Measurements from ENCODE around the gene TRIB2. TPM values are rescaled to one million over a fixed set of nuclear protein-coding genes. Genes with fewer than 3 reads are reported as not detected.

Gene TRIB2
- total and polyA plus RNA-seq, 2 of the 4 experiments (the other 2 are of a cell fraction): 12.0 to 12.7 TPM

- no peaks in the 10 kb centered on the region for H3K9me3 ChIP-seq (ENCODE audit: control insufficient read depth, insufficient read depth, low read length)
- no peak overlapping the region for H3K4me2 ChIP-seq (ENCODE audit: low read depth, low read length)
- no peak overlapping the region for H3K23ac ChIP-seq (ENCODE audit: low read depth, low read length)
- H2BK20ac ChIP-seq (ENCODE audit: low read depth, low read length): no peak overlapping the region
- H3K36me3 ChIP-seq (ENCODE audit: control insufficient read depth, insufficient read depth, low read length): peaks cover 76% of the 10 kb centered on the region
- H2BK15ac ChIP-seq (ENCODE audit: low read depth, low read length): no peak overlapping the region
- no peak overlapping the region for H3K18ac ChIP-seq (ENCODE audit: low read depth, low read length)
- H3K4me3 ChIP-seq (ENCODE audit: insufficient read depth, low read depth, low read length): no peak overlapping the region
- H4K5ac ChIP-seq (ENCODE audit: low read depth, low read length): no peak overlapping the region
- peaks cover 38 to 84% of the 10 kb centered on the region in 2 experiments for H3K79me1 ChIP-seq (ENCODE audit: low read depth in 1 of 2, low read length in 2 of 2)
- POLR2A ChIA-PET (ENCODE audit: unreplicated experiment): no interaction called here
- H2BK120ac ChIP-seq (ENCODE audit: low read depth, low read length): no peak overlapping the region
- in situ Hi-C loops (cut with MboI; ENCODE audit: low sequenced_read_pairs) (loop anchor here (10.0 kb wide), 1 partner anchor 190 kb away; no protein-coding TSS in a partner anchor), dilution Hi-C loops (cut with HindIII; ENCODE audit: low sequenced_read_pairs, unreplicated experiment) (no loop called here), intact Hi-C loops (cut with micrococcal nuclease) (no loop called here)
- H3K27me3 ChIP-seq (ENCODE audit: control insufficient read depth, insufficient read depth, low read length): no peaks in the 10 kb centered on the region
- DNase-seq (no peak), ATAC-seq (ENCODE audit: low read depth) (no peak)
- peaks cover 31% of the 10 kb centered on the region for H3K9me1 ChIP-seq (ENCODE audit: insufficient read depth, low read length)
- H3K14ac ChIP-seq (replicated peaks; ENCODE audit: low read depth, low read length): no peak overlapping the region
- H2BK5ac ChIP-seq (ENCODE audit: low read depth, low read length, poor library complexity, severe bottlenecking): no peak overlapping the region
- H3K56ac ChIP-seq (ENCODE audit: extremely low read depth, insufficient read depth, low read length): no peak overlapping the region
- H2AK5ac ChIP-seq (ENCODE audit: low read depth, low read length): no peak overlapping the region
- no peak overlapping the region for H3K9ac ChIP-seq (ENCODE audit: low read depth, low read length)
- no peaks in the 10 kb centered on the region for H3K4me1 ChIP-seq (ENCODE audit: control insufficient read depth, insufficient read depth, low read length)
- no peak overlapping the region for H4K91ac ChIP-seq (ENCODE audit: insufficient read depth, low read depth, low read length)
- WGBS, 2 experiments (ENCODE audit: extremely low coverage in 2 of 2, insufficient read length in 1 of 2): 96% methylated on average over 4 of the region's 12 CpGs; no CpG with 5 or more reads in 1 of the 2 experiments
- H4K20me1 ChIP-seq (ENCODE audit: insufficient read depth, low read length): peaks cover 49% of the 10 kb centered on the region
- no peak overlapping the region for H3K4ac ChIP-seq (ENCODE audit: low read depth, low read length)
- H2AK9ac ChIP-seq (replicated peaks; ENCODE audit: low read depth, low read length, poor library complexity): no peak overlapping the region
- no peak overlapping the region for H3K27ac ChIP-seq (ENCODE audit: insufficient read depth, low read length)
- CTCF ChIA-PET: no interaction called here
- TF ChIP-seq SMC3 (IDR thresholded peaks at IDR 0.05; ENCODE audit: low read depth, low read length) (no peak), RCOR1 (IDR thresholded peaks at IDR 0.05; ENCODE audit: insufficient replicate concordance, low read length) (no peak), MAZ (IDR thresholded peaks at IDR 0.05; ENCODE audit: borderline replicate concordance, low read depth, low read length) (no peak), POLR2A (IDR thresholded peaks at IDR 0.05; ENCODE audit: low read depth, low read length) (no peak), MAFK (IDR thresholded peaks at IDR 0.05; ENCODE audit: low read depth, low read length) (no peak), ELK1 (IDR thresholded peaks at IDR 0.05; ENCODE audit: borderline replicate concordance, low read depth, low read length) (no peak), RAD21 (IDR thresholded peaks at IDR 0.05; ENCODE audit: low read length) (no peak), BHLHE40 (IDR thresholded peaks at IDR 0.05; ENCODE audit: low read depth, low read length) (no peak), MXI1 (IDR thresholded peaks at IDR 0.05; ENCODE audit: borderline replicate concordance, low read depth, low read length) (no peak), FOS (IDR thresholded peaks at IDR 0.05; ENCODE audit: low read depth, low read length) (no peak), CTCF (conservative IDR thresholded peaks at IDR 0.05; ENCODE audit: low read depth, low read length) (no peak), RFX5 (IDR thresholded peaks at IDR 0.05; ENCODE audit: low read depth, low read length) (no peak), NFE2L2 (IDR thresholded peaks at IDR 0.05; ENCODE audit: low read depth, low read length) (no peak), USF2 (IDR thresholded peaks at IDR 0.05; ENCODE audit: low read depth, low read length) (no peak), CEBPB (IDR thresholded peaks at IDR 0.05; ENCODE audit: low read depth, low read length) (no peak), CHD1 (IDR thresholded peaks at IDR 0.05; ENCODE audit: low read depth, low read length) (no peak)
- no peak overlapping the region for H2AFZ ChIP-seq (replicated peaks; ENCODE audit: low read length, poor library complexity)
- no TSS peak for BruUV-seq (replicated peaks)
- H4K8ac ChIP-seq (ENCODE audit: low read depth in 2 of 2, low read length in 2 of 2): no peak overlapping the region
Measured at GRCh38 chr2:12734914-12735654, 18.3 kb downstream of the TRIB2 start.
